ENCODE results near the gene HOXB7. TPM values are rescaled to one million over a fixed set of nuclear protein-coding genes. Genes with fewer than 3 reads are reported as not detected.
A peak's percentile ranks its signal among the peaks of the same experiment; 100 is the strongest.

The HOXB7 gene
- total RNA-seq, 4 donors from 2014 or later = 5.3 to 11.5 (median 8.4) TPM

DNA sequence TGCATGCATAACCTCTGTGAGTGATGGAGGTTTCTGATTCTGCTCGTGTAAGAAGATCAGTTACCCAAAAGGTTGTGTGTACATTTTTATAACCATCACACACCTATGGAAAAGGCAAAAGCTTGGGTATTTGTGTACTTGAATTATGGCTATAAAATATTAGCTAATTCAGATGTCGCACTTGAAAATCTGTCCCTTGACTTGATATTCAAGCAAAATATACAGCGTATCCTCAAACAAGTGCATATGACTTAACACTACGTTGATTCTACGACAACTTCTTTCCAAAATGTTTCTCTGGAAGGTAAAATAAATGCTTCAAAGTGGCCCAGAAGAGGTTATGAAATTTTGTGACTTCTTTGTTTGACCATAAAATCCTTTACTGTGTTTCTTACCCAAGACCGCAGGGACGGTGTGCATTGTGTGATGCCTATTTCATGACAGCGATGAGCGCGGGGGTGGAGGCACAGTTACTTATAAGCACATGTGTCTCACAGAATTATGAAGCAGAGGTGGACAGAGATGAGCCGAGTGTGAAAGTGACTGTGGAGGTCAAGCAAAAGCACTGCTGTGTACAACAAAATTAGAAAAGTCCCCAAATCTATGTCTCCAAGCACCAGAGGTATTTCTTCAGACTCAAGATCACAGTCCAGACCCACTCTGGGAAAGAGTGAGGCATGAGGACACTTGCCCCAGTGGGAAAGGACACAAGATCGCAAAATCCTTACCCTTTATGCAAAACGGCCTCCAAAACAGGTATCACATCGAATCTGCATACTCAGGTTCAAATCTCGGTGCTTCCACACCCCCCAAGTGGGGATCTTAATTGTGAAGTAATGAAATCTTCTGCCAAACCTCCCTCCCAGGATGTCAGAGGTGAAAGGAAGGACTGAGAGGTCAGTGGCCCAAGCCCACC is 19.4 kb upstream of the HOXB7 start:
- no peak for DNase-seq (ENCODE audit: low spot score)
- TF ChIP-seq, protein P1, sequence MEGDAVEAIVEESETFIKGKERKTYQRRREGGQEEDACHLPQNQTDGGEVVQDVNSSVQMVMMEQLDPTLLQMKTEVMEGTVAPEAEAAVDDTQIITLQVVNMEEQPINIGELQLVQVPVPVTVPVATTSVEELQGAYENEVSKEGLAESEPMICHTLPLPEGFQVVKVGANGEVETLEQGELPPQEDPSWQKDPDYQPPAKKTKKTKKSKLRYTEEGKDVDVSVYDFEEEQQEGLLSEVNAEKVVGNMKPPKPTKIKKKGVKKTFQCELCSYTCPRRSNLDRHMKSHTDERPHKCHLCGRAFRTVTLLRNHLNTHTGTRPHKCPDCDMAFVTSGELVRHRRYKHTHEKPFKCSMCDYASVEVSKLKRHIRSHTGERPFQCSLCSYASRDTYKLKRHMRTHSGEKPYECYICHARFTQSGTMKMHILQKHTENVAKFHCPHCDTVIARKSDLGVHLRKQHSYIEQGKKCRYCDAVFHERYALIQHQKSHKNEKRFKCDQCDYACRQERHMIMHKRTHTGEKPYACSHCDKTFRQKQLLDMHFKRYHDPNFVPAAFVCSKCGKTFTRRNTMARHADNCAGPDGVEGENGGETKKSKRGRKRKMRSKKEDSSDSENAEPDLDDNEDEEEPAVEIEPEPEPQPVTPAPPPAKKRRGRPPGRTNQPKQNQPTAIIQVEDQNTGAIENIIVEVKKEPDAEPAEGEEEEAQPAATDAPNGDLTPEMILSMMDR (IDR thresholded peaks at IDR 0.05) = no peak
- ATAC-seq (ENCODE audit: low FRiP score) = no peak

GRCh38 chr17:48629411-48629759 is 18.6 kb upstream of the HOXB7 start:
- TF ChIP-seq, protein P1 (IDR thresholded peaks at IDR 0.05) = no peak
- DNase-seq (ENCODE audit: low spot score) (no peak), ATAC-seq (ENCODE audit: low FRiP score) (no peak)

GRCh38 chr17:48628649-48629410 is 18.0 kb upstream of the HOXB7 start:
- no peak for DNase-seq (ENCODE audit: low spot score)
- no peak for ATAC-seq (ENCODE audit: low FRiP score)
- TF ChIP-seq, protein P1 (IDR thresholded peaks at IDR 0.05) = no peak

DNA sequence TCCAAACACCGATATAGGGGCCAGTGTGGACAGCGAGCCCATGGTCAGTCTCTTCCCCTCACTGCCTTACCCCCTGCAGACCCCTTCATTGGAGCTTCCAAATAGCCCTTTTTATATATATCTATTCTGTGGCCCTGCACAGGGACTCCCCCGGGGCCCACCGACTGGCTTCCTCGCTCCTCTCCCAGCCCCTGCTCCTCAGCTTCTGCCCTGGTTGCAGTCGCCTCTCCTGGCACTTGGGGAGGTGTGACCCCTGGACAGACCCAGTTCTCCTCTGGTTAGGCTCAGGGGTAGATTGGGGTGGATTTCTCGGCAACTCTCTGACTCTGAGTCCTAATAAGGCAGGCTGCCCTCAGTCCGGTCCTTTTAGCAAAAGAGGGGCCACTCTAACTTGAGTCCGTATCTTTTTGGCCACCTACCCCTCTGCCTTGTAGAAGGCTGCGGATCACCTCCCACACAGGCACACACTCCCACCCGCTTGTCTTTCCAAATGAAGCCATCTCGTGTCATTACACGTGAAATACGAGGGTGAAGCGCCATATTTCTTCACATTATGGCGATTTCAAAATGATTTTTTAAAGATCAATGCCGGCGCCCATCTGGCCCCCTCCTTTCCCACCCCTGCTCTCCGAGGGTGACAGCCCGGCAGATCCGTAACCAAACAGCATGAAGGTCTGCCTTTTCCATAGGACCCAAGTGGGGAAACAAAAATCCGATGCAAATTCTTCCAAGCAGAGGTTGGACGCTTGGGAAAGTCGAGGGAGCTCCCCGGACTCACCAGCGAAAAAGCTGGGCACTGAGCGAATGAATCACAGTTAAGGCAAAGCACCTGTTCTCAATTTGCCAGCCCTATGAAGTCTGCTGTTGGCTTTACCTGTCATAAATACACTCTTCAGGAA is 17.1 kb upstream of the HOXB7 start:
- no peak for ATAC-seq (ENCODE audit: low FRiP score)
- no peak for DNase-seq (ENCODE audit: low spot score)
- TF ChIP-seq, protein P1 (IDR thresholded peaks at IDR 0.05) = no peak

DNA sequence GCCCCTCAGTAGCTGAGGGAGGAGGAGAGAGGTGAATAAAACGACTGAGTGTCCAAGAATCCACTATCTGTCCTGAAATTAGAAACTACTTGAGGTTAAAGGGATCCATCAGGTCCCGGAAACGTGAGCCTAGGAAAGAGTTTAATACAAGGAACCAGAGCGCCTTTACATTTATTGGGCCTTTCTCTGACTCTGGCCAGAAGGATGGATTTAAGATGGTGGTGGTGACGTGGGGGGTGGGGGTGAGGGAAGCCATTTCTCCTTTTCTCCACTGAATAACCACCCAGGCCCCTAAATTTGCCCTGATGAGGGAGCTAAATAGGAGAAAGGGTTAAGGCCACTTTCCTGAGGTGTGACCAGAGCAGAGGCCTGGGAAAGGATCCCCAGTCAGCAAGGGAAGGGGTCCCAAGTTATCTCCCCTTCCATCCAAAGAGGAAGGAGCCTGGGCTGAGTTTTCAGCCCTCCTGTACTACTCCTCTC is 16.3 kb upstream of the HOXB7 start:
- ATAC-seq (ENCODE audit: low FRiP score) (no peak), DNase-seq (ENCODE audit: low spot score) (no peak)
- TF ChIP-seq, protein P1 (IDR thresholded peaks at IDR 0.05) = no peak

DNA sequence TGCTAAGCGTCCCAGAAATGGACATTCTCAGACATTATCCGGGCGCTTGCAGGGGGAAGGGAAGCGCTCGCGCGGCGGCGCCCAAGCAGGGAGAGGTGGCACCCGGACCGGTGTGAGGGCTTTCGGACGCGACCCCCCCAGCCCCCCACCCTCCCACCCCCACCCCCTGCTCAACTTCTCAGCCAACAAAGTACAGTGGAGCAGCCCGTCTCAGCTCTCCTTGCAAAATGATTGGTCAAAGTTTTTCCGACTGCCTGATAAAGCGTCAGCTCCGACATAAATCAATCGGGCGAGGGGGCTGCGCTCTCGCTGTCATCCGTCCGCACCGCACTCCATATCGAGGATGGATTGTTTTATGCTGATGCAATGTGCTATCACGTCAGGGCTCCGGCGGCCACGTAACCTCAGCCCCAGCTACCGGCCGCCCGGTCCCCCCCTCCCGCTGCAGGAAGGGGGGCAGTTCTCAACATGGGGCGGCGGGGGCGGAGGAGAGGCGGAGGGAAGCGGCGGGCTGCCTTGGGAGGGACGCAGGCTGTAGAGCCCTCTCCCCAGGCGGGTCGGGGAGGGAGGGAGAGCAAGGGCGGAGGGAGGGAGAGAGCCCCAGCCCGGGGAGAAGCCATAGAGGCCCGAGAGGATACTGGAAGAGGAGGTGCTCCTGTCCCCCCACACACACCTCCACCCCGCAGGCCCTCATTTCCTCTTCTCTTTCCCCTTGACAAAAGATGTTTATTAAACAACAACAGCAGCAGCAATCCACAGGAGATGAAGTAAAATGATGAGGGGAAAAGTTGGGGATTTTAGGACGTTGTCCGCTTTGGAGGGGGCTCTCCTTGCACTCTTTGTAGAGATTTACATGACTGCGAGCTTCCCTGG is 15.7 kb upstream of the HOXB7 start, which contains the start of gene HOXB9:
Gene HOXB9, minus strand, starts transcription at position 114 of the 873 bp plus-strand sequence. Its CDS starts 89 bp downstream, at position 25.
- TF ChIP-seq, protein P1 (IDR thresholded peaks at IDR 0.05) = no peak
- ATAC-seq (ENCODE audit: low FRiP score) (peak; percentile 63), DNase-seq (ENCODE audit: low spot score) (peak; percentile 48)

Data from omental fat pad (tissue), 4 donors.